Right kidney (tissue), 9 donors: Measurements from ENCODE around the gene CCDC90B.
"Not testable (repeated sequence)": the region's sequence is repeated elsewhere in the genome, so short reads cannot be mapped to it uniquely, and the experiment has no call there.

Source experiments
- DNase-seq: peaks from one replicate; pipeline ENCODE4 v3.0.0-alpha.2; 2016
- long read RNA-seq, 8 donors: transcript quantifications; one replicate each; lab custom pipeline, GENCODE V29; 2026

The CCDC90B gene
- long read RNA-seq, donor 1, full-length matches to known transcripts = 33 of 38 reads
- long read RNA-seq, donor 1, partial matches to known transcripts = 0 of 38 reads
- long read RNA-seq, donor 1, other reads (novel, unspliced or antisense) = 5 of 38 reads
- long read RNA-seq, donor 2, full-length matches to known transcripts = 16 of 16 reads
- long read RNA-seq, donor 2, partial matches to known transcripts = 0 of 16 reads
- long read RNA-seq, donor 2, other reads (novel, unspliced or antisense) = 0 of 16 reads
- long read RNA-seq, donor 3, full-length matches to known transcripts = 10 of 15 reads
- long read RNA-seq, donor 3, partial matches to known transcripts = 5 of 15 reads
- long read RNA-seq, donor 3, other reads (novel, unspliced or antisense) = 0 of 15 reads
- long read RNA-seq, donor 4, full-length matches to known transcripts = 21 of 26 reads
- long read RNA-seq, donor 4, partial matches to known transcripts = 5 of 26 reads
- long read RNA-seq, donor 4, other reads (novel, unspliced or antisense) = 0 of 26 reads
- long read RNA-seq, donor 5, full-length matches to known transcripts = 38 of 47 reads
- long read RNA-seq, donor 5, partial matches to known transcripts = 9 of 47 reads
- long read RNA-seq, donor 5, other reads (novel, unspliced or antisense) = 0 of 47 reads
- long read RNA-seq, donor 6, full-length matches to known transcripts = 27 of 34 reads
- long read RNA-seq, donor 6, partial matches to known transcripts = 7 of 34 reads
- long read RNA-seq, donor 6, other reads (novel, unspliced or antisense) = 0 of 34 reads
- long read RNA-seq, donor 7, full-length matches to known transcripts = 18 of 28 reads
- long read RNA-seq, donor 7, partial matches to known transcripts = 10 of 28 reads
- long read RNA-seq, donor 7, other reads (novel, unspliced or antisense) = 0 of 28 reads
- long read RNA-seq, donor 8, full-length matches to known transcripts = 30 of 48 reads
- long read RNA-seq, donor 8, partial matches to known transcripts = 18 of 48 reads
- long read RNA-seq, donor 8, other reads (novel, unspliced or antisense) = 0 of 48 reads

GRCh38 chr11:83285771-83286528 is at the start of gene CCDC90B:
CCDC90B (minus strand) TSS chr11:83286367; CDS start chr11:83285972, 395 bp downstream.
- DNase-seq = peak; percentile 99

GRCh38 chr11:83335446-83336070 is 49.4 kb upstream of the CCDC90B start:
- DNase-seq = no peak

- DNase-seq = no peak
Measured at GRCh38 chr11:83330303-83330702, 44.1 kb upstream of the CCDC90B start.

- no peak for DNase-seq
Measured at GRCh38 chr11:83326326-83326725, 40.2 kb upstream of the CCDC90B start.

- no peak for DNase-seq
Measured at GRCh38 chr11:83319346-83319745, 33.2 kb upstream of the CCDC90B start.

GRCh38 chr11:83318931-83319330 is 32.8 kb upstream of the CCDC90B start:
- no peak for DNase-seq

GRCh38 chr11:83317757-83318690 is 31.9 kb upstream of the CCDC90B start:
- no peak for DNase-seq

GRCh38 chr11:83316897-83317268 is 30.7 kb upstream of the CCDC90B start:
- not testable (repeated sequence) for DNase-seq

GRCh38 chr11:83316143-83316896 is 30.2 kb upstream of the CCDC90B start:
- not testable (repeated sequence) for DNase-seq

GRCh38 chr11:83312430-83312829 is 26.3 kb upstream of the CCDC90B start:
- DNase-seq = no peak

GRCh38 chr11:83311701-83312100 is 25.5 kb upstream of the CCDC90B start:
- DNase-seq = no peak

GRCh38 chr11:83310718-83311117 is 24.6 kb upstream of the CCDC90B start:
- no peak for DNase-seq

- DNase-seq = not testable (repeated sequence)
Measured at GRCh38 chr11:83308536-83308935, 22.4 kb upstream of the CCDC90B start.

GRCh38 chr11:83306200-83307080 is 20.3 kb upstream of the CCDC90B start:
- DNase-seq = no peak

- no peak for DNase-seq
Measured at GRCh38 chr11:83303316-83303715, 17.1 kb upstream of the CCDC90B start.

GRCh38 chr11:83302151-83302550 is 16.0 kb upstream of the CCDC90B start:
- no peak for DNase-seq

GRCh38 chr11:83299681-83300080 is 13.5 kb upstream of the CCDC90B start:
- no peak for DNase-seq

- no peak for DNase-seq
Measured at GRCh38 chr11:83294208-83294607, 8.0 kb upstream of the CCDC90B start.

- DNase-seq = no peak
Measured at GRCh38 chr11:83293457-83293774, 7.2 kb upstream of the CCDC90B start.
